GM21619 (cell line): ENCODE data around the gene RAB43.

Source experiments
- ATAC-seq: cut with Tn5 transposase; IDR thresholded peaks from one replicate; pipeline ENCODE4 v1.9.1; 2021; ENCODE audit not compliant: unreplicated experiment

Gene RAB43

DNA sequence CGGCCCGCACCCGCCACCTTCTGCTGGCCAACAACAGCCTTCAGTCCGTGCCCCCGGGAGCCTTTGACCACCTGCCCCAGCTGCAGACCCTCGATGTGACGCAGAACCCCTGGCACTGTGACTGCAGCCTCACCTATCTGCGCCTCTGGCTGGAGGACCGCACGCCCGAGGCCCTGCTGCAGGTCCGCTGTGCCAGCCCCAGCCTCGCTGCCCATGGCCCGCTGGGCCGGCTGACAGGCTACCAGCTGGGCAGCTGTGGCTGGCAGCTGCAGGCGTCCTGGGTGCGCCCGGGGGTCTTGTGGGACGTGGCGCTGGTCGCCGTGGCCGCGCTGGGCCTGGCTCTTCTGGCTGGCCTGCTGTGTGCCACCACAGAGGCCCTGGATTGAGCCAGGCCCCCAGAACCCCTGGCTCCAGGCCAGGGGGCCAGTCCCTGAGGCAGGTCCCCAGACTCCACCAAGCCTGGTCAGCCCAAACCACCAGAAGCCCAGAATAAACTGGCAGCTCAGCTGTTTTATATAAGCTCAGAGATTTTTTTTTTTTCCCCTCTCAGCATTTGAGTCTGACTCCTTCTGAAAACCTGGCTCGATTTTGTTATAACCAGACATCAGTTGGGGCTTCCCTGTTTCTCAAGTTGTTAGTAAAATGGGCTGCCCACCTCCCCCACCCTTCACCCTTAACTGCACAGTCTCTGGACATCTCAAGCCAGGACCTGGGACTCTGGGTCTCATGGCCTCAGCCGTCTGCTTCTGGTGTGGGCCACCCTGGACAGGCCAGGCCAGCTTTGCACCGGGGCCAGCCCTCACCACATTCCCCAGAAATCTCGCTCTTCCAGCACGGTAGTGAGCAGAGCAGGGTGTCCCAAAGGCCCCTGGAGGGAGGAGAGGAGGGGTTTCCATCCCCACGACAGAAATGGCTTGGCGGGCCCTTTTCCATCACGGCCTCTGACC is 59.4 kb downstream of the RAB43 start:
- ATAC-seq: no peak

DNA sequence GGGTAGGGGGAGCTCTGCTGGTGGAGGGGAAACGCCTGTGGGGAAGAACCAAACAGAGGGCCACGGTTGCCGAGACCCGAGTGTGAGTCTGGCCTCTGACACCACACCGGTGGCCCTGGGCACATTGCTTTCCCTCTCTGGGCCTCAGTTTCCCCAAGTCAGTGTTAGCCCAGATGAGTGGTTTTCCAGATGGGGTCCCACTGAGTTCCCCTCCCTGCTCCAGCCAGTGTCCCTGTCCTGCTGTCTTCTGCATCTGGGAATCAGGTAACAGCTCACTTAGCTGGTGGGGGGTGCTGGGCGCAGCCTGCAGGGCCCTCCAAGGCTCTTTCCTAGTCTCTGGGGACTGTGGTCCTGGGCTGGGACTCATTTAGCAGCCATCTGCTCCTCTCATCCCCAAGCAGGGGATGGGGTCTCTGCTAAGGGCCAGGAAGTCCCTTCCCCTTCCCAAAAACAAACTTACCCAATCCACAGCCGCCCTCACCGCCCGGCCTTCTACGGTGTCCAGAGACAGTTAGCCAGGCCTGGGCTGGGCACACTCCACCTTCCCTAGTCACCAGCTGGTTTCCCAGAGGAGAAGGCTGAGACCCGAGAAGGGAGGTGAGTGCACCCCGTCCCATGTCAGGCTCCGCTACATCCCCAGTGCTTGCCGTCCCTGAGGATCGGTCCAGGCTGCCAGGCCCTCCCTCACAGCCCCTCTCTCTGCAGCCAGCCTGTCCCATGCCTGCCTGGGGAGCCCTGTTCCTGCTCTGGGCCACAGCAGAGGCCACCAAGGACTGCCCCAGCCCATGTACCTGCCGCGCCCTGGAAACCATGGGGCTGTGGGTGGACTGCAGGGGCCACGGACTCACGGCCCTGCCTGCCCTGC is 60.3 kb downstream of the RAB43 start:
- ATAC-seq: no peak

DNA sequence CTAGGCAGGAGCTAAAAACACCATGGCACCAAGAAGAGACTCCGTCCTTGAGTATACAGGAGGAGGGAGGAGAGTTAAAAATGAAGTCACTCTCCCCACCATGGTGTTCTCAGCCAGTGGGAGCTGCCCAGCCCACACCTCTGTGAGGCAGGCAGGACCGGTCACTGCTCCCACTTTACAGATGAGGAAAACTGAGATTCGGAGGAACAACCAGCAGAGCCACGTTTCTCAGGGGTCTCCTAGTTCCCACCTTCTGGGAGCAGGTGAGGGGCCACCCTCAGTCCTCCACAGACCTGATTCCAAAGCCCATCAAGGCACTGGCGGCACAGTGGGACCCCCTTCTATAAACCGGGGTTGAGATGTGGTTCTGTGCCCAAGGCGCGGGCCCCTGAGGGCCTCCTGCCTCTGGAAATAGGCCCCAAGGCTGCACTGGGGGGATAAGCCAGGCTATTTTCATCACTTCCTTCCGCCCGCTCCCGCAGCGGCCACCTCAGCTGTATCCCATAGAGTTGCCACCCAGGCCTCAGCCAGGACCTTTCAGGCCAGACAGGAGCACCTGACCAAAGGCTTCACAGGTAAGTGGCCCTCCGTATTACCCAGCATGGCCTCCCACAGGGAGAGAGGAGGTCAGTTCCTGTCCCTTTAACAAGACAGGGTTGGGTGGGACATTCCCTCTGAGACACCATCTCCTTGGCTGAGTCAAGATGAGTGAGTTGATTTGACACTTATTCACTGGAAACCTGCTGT is 61.2 kb downstream of the RAB43 start, which contains the start of gene GP9:
TSS of gene GP9 (plus strand) at position 504 of the 747 bp plus-strand sequence. CDS start 961 bp downstream, outside the sequence.
- ATAC-seq: no peak

DNA sequence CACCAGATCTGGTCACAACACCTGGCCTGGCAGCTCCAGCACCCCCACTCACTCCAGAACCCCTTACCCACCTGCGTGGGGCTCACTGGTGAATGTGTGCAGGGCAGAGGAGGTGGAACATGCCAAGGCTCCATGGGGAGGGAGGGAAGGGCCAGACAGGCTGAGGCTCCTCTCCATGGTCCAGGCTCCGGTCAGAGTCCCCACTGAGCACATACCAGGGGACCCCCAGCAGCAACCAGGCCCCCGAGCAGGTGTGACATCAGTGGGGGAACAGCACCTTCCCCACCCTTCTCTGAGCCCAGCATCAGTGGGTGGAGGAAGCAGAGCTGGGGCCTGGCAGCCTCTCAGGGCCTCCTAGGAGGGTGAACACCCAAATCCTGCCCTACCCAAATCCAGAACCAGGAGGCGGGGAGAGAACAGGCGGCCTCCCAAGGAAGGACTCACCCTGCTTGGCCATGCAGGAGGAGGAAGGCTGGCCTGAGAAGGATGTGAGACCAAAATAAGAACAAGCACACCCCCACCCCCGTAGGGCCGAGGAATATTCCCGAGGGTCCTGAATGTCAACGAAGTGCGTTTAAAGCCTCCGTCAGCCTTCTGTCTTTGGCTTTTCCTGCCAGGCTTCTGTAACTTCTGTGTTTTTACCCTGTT is 62.2 kb downstream of the RAB43 start:
- ATAC-seq: no peak

DNA sequence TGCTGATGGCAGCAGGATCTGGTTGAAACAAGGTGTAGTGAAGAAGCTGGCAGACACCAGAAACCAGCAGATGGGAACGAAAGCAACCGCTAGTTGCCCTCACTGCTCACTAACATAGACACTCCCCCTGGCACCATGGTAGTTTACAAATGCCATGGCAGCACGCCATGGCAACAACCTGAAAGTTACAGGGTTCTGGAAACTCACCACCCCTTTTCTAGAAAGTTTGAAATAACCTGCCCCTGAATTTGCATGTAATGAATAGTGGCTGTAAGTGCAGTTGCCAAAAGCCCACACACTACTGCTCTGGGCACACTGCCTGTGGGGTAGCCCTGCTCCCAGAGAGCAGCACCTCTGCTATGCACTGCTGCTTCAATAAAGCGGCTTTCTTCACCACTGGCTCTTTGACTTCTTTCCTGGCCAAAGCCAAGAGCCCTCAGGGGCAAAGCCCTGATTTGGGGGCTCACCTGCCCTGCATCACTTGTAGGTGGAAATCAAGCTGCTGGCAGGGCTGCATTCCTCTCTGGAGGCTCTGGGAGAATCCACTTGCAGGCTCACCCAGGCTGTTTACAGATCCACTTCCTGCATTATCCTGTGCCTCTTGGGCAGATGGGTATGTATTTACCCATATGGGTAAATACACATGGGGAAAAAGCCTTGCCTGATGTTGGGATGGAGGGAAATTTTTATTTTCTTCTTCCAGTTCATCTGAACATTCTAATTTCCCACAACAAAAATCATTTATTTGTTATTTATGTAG is 63.0 kb downstream of the RAB43 start:
- no peak for ATAC-seq

DNA sequence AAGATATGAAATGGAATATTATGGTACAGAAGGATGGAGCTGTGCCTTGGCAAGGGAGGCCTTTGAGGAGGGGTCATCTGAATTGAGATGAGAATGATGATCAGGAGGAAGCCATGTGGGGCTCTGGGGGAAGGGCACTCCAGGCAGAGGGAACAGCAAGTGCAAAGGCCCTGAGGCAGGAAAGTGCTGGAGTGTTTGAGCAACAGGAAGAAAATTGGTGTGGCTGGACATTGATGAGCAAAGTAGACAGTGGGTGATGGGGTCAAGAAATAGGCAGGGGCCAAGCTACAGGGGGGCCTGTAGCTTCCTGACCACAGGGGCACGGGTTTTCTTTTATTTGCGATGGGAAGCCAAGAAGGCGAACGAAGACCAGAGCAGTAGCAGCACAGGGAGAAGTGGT is 64.4 kb downstream of the RAB43 start:
- ATAC-seq: no peak

DNA sequence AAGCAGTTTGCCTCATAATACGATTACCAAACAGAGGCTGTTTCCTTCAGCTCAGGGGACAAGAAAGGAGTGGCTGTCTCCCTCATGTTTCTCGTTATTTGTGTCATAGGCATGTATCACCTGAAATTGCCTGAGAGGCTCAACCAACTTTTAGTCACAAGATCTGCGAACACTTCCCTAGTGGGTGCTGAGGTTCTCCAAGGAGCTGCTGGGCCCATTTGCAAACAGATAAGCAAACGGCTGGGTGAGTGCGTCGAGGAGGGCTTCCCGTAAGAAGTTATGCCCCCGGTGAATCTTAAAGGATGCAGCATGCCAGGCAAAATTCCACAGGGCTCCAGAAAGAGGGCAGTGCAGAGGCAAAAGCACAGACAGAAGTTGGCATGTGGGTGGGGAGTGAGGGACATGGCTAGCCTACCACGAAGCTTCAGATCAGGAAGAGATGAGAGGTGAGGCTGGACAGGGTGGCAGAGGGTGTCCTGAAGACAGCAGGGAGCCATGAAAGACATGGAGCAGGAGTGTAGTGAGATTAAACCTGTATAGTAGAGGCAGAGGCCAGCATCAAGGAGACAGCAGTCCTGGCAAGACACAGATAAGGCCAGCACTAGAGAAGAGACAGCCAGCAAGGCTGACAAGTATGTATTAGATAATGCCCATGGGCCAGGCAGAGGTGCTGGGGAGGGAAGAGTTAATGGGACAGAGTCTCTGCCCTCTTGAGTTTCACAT is 65.0 kb downstream of the RAB43 start:
- ATAC-seq: no peak

DNA sequence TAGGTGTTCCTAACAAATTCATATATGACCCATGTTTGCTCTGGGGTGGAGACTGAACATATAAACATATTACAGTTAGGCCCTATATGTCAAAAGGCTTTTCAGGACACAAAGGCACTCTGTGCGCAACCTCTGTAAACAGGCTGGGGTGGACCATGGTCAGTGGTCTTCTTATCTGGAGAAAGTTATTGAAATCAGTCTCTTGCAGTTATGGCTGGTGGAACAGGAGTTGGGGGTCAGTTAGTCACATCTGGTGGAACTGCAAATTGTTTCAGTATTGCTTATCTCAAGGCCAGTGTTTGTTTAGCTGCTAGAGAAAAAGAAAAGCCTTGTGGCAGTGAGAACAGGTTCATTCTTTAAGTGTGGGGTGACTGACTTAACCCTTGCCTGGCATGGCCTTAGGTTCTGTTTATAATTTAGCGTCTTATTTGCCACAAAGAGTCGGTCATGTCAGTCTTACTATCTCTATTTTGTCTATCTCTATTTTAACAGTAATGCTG is 66.9 kb downstream of the RAB43 start:
- ATAC-seq: no peak

DNA sequence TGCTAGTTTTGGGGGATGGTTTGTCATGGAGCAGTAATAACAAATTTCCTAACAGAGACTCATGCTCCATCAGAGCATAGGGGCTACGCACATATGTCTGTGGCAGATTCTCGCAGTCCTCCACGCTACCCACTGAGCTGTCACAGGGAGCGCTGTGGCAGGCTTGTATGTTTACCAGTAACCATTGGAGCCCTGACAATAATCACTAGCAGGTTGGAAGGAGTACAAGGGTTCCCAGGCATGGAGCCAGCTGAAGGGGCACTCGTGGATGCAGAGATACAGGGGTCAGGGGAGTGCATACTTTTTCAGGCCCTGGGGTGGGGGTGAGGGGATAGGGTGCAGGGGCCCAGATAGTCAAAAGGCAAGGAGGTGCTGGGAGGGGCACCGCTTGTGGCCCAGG is 68.9 kb downstream of the RAB43 start:
- ATAC-seq: no peak

DNA sequence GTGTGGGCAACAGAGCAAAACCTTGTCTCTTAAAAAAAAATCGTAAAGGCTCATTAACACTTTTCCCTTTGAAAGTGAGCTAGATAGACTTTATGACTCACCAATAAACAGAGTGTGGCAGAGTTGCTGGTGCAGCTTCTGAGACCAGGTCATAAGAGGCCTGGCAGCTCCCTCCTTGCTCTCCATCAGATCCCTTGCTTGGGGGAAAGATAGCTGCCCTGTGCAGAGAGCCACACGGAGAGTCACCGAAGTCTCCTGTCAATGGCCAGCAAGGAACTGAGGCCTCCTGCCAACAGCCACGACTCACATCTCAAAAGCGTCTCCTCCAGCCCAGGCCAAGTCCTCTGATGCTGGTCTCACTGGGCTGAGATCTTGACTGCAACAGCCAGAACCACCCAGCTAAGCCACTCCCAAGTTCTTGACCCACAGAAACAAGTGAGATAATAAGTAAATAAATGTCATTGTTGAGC is 69.7 kb downstream of the RAB43 start:
- ATAC-seq: no peak

DNA sequence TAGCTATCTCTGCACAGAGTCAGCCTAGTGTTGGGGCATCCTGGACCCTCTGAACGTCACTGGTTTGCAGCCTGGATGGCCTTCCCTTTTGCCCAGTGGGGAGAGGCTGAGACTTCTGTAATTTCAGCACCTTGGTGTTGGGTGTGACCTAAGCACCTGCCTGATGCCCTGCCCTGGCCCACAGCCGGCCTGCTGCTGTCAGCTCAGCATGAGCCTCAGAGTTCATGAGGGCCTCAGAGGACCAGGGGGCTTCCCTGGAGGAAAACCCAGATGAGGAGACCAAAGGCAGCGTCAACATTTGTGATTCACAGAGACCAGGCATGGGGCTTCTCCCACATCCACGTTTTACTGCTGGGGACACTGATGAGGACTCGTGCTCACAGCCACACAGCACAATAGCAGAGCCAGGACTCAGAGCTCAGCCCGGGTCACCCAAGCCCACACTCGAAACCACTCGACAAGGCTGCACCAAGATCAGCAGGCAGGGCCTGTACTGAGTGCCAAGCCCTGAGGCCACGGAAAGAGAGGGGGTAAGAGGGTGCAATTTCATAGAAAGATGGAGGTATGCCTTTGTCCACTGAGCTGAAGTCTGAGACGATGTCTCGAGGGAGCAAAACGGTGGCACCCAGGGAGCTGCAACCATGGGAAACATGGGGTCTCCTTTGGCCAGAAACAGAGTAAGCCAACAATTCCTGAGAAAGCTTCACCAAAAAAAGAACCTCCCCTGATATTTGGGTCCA is 70.9 kb downstream of the RAB43 start:
- ATAC-seq: no peak

DNA sequence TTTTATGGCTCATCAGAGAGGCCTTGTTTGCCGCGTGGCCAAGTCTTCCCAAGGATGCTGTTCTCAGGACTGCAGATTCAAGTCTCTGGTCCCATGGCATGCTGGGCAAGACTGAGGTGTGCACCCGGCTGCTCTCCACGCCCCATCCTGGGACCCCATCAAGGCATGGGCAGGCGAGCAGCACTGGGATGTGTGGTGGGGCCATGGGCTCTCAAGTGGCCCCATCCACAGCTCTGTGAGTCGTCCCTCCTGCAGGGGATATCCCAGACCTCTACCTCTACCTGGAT is 74.1 kb downstream of the RAB43 start:
- no peak for ATAC-seq

DNA sequence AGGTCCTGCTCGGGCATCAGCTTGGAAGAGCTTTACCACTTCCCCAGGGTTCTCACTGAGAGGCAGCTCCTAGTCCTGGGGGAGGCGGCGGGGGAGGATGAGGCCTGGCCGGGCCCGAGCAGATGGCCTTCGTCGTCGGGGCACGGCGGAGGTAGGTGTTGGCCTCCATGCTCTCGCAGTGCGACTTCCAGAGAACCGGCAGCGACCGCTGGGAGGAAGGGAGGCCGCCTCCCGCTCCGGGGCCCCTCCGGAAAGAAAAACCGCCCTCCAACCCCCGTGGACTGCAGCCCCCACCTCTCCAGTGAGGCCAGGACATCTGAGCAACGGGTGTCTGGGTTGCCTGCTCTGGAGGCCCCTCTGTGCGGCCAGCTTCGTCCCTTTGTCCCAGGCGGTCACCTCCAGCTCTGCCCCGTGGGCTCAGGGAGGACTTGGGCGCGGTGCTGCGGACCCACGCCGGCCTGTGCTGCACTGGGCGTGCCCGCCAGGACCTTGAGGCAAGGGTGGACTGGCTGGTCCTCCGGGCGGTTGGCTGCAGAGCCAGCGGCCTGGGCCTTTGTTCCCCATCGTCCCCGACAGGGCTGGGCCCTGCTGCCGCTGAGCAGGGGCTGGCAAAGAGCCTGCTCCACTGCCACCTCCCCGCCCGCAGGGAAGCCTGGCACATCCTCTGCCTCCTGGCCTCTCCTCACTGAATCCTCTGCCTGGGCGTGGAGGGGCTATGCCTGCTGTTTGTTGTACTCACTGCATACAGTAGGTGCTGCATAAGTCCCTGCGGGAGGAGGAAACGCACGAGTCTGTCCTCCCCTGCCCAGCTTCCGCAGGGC is 74.7 kb downstream of the RAB43 start:
- ATAC-seq: no peak

DNA sequence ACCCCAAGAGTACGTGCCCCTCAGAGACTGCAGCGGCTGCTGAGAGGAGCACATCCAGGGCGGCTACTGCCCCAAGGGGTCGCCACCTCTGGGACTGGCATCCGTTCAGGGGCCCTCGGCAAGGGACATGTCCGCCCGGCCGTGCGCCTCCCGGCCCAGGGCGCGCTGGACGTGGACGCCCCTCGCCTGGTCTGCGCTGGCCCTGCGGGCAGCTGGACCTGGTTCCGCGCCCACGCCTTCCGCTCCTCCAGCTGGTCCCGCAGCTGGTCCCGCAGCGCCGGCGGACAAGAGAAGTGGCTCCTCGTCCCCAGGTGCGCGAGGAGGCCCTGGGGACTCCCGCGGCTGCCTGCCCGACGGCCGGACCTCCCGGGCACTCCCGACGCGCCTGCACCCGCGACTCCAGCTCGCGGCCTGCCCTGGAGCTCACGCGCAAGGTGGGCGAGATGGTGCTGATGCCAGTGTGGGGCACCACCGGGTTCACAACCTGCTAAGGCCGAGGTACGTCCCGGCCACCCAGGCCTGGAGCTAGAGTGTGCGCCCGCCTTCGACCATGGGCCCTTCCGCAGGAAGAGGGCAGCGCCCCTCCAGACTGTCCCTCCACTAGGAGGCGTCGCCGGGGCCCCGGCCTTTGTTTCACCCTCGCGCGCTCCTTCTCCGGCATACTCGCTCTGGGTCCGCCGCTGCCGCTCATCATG is 75.4 kb downstream of the RAB43 start:
- ATAC-seq: no peak

DNA sequence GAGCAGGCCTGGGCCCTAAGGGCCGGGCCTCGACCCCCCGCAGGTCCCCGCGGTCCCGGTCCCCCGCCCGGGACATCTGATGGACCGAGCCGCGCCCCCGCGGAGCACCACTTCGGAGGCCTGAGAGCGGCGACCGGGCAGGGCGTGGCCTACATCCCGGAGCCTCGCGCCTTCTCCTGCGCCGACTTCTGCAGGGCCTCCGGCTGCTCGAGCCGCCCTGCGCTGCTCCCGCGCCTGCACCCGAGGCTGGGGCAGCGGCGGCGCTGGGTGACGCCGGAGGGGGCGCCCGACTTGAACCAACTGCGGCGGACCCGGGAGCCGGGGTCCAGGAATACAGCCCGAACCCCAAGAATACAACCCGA is 75.9 kb downstream of the RAB43 start:
- no peak for ATAC-seq

DNA sequence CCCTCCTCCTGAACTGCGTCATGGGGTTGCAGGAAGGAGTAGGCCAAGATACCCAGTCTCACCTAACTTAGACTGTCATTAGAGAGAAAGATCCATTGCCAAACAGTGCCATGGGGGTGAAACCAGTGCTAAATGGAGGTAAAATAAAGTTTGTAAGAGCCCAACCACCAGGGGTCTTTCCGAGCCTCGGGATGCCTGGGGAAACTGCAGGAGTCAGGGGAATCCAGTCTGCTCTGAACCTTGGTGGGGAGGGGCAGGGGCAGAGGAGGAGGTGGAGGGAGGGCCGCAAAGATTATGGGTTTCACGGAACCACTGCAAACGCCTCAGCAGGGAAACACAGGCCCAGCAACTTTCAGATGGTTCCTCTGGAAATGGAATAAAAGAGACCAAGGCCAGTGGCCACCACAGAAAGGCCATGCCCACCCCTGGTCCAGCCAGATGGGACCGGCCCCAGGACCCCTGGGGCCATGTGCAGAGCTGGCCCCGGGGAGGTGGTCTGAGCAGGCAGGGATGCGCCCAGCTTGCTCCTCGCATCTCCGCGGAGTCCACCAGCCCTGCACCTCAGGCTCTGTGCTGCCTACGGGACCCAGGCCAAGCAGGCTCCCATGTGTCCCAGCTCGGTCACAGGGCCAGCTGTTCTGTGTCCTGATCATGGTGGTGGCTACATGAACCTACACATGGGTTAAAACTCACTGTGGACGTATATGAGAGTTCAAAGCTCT is 80.9 kb downstream of the RAB43 start:
- ATAC-seq: no peak

DNA sequence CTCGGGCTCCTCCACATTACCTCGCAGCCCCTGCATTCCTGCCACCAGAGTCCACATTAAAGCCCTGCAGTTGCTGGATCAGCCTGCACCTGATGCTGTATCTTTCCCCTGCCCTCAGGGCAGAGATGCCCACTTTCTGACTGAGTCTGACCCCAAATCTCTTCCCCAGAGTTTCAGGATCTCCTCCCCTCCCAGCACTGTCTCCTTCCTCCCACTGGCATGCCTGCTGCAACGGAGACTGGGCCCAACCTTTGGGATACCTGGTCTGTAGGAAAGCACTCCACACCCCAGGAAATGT is 81.6 kb downstream of the RAB43 start:
- no peak for ATAC-seq
